ENCODE data around the gene PRR15.
A peak's percentile ranks its signal among the peaks of the same experiment; 100 is the strongest.
"Not testable (repeated sequence)": the region's sequence is repeated elsewhere in the genome, so short reads cannot be mapped to it uniquely, and the experiment has no call there.

PRR15 gene, protein sequence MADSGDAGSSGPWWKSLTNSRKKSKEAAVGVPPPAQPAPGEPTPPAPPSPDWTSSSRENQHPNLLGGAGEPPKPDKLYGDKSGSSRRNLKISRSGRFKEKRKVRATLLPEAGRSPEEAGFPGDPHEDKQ

DNA sequence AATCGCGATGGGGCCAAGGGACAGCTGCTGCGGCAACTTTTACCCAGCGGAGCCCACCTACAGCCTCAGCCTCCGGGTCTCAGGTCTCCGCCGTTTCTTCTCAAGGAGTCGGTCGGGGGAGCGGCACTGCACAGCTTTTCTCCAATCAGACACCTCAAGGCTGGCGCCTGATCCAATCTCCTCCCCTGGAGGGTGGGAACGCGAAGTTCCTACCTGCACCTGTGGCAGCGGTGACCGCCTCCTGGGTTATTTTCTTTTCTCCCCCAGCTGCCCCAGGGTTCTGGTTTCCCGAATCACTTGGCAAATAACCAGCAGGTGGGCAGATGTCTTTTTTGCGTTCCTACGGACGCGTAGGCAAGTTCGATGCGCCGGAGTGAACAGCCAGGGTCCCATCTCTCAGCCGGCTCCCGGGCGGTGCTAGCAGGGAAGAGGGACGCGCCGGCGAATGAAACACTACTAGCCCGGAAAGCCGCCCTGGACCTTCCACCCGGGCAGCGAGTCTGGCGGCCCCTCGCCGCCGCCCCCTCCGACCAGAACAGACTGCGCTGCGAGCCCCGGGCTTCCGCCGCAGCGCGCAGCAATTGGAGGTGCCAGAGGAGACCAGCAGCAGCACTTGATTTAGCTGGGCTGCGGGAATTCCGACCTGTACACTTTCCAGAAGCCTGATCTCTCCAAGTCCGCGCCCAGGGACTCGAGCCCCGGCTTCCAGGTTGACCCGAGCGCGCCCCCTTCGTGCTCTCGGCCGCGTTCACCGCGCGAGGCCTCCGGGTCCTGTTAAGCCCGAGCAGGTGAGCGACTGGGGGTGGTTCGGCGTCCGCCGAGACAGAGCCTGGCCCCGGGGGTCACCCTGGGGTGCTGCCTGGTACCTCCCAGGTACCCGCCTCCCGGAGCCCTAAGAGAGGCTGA is at the start of gene PRR15:
TSS of gene PRR15 (plus strand) at position 246 of the 906 bp plus-strand sequence. CDS start 2,495 bp downstream, outside the sequence.
- DNase-seq, result peak; percentile 82

DNA sequence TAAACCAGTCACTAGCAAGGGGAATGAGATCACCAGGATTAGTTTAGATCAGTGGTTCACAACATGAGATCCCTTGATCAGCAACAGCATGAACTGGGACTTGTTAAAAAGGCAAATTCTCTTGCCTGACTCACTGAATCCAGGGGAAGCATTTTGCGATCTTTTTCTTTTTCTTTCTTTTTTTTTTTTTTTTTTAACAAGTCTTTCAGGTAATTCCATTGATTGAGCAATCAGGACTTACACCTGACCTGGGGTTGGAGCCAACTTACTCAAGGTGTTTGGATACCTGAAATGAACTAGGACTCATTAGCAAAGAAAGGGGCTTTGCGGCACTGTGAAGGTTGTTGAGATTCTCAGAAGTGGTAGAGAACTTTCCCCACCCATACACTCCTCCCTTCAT is 47.1 kb upstream of the PRR15 start:
- DNase-seq, result no peak

DNA sequence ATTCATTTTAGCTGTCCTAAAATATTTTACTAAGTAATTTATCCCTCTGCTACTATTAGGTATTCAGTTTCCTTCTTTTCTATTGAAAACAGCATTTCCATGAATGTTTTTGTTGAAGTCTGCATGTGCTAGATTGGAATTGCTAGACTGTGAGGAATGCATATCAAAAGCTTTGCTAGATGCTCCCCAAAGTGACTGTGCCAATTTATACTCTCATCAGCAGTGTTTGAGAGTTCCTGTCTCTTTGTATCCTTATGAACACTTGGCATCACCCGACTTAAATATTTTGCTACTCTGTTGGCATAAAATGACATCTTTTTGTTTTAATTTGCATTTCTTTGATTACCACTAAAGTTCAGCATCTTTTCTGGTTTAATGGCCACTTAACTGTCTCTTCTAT is 45.0 kb upstream of the PRR15 start:
- DNase-seq, result no peak

DNA sequence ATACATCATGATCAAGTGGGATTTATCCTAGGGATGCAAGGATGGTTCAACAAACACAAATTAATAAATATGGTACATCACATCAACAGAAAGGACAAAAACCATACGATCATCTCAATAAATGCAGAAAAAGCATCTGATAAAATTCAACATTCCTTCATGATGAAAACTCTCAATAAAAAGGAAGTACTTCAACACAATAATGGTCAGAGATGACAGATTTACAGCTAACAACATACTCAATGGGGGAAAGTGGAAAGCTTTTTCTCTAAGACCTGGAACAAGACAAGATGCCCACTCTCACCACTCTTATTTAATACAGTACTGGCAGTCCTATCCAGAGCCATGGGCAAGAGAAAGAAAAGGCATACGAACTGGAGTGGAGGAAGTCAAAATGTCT is 39.9 kb upstream of the PRR15 start:
- DNase-seq, result no peak

DNA sequence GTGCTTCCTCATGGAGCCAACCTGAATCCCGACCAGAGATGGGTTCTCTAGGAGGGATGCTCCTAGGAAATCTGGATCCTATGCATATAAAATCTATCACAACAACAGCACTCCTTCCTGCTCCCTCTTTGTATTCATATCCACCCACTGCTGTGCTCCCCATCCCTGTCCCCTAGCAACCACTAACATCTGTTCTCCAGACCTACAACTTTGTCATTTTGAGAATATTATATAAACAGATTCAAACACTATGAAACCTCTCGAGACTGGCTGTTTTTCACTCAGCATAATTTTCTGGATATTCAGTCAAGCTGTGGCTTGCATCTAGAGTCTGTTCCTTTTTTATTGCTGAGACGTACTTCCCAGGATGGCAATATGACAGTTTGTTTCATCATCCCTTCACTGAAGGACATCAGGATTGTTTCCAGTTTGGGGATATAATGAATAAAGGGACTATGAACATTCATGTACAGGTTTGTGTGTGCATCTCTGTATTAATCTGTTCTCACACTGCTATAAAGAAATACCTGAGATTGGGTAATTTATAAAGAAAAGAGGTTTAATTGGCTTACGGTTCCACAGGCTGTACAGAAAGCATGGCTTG is 36.0 kb upstream of the PRR15 start:
- DNase-seq, result no peak

DNA sequence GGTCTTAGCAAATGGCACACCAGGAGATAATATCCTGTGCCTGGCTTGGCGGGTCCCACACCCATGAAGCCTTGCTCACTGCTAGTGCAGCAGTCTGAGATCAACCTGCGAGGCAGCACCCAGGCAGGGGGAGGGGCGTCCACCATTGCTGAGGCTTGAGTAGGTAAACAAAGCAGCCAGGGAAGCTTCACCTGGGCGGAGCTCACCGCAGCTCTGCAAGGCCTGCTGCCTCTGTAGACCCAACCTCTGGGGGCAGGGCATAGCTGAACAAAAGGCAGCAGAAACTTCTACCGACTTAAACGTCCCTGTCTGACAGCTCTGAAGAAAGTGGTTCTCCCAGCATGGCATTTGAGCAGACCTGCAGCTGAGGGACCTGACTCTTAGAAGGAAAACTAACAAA is 35.1 kb upstream of the PRR15 start:
- DNase-seq, result not testable (repeated sequence)

DNA sequence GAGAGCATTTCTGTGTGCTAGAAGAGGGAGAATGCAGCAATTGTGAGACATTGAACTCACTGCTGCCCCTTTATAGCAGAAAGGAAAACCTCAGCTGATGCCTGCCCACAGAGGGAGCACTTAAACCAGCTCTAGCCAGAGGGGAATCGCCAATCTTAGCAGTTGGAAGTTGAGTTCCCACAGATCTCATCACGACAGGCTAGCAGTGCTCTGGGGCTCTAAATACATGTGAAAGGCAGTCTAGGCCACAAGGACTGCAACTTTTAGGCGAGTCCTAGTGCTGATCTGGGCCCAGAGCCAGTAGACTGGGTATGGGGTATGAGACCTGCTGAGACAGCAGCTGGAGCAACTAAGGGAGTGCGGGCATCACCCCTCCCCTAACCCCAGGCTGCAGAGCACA is 25.2 kb upstream of the PRR15 start:
- DNase-seq, result no peak

DNA sequence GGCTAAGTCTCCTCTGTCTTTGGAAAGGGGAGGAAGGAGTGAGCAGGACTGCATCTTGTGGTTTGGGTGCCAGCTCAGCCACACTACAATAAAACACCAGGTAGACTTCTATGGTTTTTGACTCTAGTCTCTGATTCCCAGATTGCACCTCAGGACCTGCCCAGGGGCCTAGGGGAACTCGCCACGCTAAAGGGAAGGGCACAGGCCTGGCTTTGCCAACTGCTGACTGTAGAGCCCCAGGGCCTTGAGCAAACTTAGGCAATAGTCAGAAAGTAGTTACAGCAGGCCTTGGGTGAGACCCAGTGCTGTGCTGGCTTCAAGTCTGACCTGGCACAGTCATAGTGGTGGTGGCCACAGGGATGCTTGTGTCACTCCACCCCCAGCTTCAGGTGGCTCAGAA is 24.2 kb upstream of the PRR15 start:
- no peak for DNase-seq

DNA sequence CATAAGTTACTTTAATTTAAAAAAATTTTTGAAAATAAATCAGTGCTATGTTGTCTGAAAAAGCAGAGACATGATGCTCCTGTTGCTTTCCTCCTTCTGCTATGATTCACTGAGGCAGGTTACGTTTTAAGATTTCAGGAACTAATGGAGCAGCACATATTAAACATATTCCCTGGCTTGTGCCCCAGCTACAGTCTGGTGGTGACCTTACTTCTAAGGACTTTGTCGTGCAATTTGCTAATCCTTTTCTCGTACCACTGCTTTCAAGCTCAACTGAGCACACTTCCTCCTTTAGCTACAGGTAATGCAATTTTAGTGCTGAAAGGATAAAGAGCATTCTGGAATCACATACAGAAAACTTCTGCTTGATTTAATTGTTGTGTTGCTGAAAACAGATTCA is 16.2 kb upstream of the PRR15 start:
- DNase-seq, result no peak

DNA sequence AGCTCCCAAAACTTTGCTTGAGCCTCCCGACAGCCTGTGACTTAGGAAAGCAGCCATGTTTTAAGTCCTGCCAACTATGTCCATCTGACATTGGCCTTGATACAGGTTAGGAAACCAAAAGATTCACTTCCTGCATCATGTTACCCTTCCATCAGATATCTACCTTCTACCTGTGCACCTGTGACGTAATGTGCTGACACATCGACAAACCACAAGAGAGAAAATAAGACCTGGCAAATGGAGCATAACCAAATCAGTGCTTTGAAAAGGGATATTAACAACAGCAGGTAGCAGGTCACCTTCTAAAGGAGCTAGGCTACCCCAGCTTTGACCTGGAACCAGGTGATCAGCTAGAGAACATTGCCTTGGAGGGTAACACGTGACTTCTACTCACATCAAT is 14.8 kb upstream of the PRR15 start:
- DNase-seq, result no peak

DNA sequence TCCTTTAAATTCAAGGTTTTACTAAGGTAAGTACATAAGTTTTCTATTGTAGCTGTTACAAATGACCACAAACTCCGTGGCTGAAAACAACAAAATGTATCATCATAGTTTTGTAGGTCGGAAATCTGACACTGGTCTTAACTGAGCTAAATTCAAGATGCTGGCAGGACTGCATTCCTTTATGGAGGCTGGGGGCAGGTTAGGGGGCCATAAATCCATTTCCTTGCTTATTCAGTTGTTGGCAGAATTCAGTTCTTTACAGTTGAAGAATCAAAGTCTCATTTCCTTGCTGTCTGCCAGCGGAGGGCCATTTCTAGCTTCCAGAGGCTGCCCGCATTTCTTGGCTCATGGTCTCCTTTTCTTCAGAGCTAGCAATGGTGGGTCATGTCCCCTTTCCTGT is 11.2 kb upstream of the PRR15 start:
- no peak for DNase-seq

DNA sequence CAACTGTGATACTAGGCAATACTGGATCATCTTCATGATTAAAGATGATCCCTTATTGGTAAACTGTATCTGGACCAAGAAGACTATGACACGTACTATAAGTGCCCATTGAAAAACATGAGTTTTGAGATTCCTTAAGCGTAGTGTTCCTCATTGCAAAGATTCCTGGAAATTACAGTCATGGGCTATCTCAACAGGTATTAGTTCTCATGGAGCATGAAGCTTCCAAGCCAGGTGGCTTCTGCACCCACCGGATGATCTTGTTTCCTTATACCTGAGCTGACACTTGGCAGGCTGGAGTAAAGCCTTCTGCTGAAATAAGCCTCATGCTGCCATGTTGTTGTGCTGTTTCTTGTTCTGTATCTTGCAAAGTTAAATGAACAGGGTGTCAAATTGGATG is 8.6 kb upstream of the PRR15 start:
- no peak for DNase-seq

DNA sequence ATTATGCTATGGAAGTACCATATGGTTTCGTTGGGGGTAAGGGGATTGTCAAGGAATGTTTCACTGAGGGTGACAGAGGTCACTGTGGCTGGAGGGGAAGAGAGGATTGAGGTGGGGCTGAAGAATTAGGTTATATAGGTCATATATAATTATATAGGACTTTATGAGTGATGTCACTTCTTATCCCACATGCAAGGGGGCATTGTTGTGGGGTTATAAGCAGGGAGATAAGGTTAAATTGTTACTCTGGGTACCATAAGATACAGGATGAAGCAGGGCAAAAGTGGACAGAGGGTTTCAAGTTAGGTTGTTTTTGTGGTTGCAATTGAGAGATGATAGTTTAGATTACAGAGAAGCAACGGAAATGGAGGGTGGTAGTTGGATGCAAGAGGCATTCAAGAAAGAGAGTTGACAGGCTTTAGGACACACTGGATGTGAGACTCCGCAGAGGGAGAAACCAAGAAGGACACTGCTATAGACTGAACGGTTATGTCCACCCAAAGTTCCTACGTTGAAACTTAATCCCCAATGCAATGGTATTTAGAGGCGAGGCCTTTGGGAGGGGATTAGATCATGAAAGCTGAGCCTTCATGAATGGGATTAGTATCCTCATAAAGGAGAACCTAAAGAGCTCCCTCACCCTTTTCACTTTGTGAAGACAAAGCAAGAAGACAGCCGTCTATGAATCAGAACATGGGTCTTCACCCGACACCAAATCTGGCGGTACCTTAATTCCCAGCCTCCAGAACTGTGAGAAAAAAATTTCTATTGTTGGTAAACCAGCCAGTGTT is 7.0 kb upstream of the PRR15 start:
- no peak for DNase-seq

DNA sequence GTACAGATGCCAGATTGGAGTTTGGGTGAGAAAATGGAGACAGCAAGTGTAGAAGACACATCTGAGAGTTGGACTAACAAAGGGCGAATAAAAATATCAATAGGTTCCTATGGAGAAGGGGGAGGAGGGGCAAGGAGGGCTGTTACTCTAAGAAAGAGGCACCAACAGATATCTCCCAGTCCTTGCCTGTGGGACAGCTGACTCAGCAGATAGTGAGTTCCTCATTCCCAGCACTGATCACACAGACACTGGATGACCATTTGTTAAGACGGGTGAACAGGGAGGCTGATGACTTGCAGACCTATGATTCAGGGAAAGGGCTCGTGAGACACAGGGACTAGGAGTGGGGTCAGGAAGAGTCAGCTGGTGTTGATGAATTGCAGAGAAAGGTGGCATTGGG is 5.7 kb upstream of the PRR15 start:
- DNase-seq, result no peak

DNA sequence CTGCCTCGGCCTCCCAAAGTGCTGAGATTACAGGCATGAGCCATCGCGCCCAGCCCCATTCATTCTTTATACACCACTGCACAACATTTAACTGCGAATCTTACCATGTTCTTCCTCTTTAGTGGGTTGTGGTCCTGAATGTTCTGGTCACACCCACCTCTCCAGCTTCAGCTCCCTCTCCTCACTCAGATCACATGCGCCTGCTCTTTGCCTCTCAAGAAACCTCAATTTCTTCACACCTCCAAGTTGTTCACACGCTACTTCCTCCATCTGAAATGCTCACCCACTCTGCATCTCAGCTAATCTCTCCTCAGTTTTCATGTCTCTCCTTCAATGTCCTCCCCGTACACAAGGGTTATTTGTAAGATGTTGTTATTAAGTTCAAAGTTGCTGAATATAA is 2.4 kb upstream of the PRR15 start:
- no peak for DNase-seq

DNA sequence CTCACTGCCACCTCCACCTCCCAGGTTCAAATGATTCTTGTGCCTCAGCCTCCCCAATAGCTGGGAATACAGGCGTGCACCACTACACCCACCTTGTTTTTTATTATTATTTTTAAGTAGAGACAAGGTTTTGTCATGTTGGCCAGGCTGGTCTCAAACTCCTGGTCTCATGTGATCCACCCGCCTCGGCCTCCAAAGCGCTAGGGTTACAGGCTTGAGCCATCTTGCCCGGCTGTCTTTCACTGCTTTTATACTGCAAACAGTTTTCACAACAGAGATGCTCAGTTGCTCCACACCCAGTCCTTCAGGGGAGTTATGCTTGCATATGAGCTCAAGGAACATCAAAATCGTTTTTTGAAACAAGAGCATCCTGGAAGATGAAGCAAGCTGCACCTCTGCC is 1.3 kb upstream of the PRR15 start:
- DNase-seq, result no peak

DNA sequence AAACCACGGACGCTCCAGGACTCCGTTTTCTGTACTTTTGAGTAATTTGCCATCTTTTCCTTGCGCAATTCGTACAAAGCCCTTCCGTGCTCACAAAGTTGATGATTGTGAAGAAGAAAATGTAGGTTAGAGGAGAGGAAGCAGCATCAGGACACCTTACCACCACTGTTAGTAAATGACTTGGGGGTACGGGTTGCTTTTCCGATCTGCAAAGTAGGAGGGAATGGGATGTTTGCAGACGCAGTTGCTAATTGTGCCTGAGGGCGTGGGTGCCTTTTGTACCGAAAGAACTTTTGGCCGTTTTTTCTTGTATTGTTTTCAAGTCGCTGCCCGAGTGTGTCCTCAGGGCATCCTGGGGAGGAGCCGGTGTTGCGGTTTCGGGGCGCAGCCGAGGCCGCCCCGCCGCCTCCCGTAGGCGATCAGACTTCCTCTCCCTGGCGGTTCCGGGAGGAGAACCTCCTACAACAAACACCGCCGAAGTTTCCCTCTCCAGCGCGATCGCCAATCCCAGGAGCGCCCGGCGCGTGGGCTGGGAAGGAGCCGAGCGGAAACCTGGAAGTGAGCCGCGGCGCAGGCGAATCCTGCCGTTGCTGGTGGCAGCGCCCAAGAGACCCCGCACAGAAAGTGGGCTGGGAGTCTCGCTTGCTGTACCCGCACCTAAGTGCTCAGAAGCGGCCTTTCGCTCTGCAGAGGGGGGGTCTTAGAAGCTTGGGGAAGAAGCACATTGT is 1.0 kb downstream of the PRR15 start:
- peak; percentile 95 for DNase-seq

DNA sequence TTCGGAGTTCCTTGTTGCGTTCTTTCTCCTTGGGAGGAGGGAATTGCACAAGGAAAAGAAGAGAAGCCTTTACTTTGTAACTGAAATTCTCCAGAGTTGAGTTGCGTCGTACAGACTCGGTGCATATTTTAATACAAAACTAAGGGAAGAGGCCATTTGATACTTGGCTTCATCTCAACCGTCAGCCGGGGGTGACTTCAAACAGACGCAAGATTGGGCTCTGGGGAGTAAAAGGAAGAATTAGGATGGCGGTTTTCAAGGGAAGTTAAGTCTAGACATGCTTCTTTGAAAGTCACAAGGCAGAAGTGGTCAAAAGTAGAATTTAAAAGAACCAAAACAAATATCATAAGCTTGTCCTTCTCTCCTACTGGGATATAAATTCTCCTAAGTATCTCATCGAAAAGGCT is 1.6 kb downstream of the PRR15 start:
- DNase-seq, result no peak

DNA sequence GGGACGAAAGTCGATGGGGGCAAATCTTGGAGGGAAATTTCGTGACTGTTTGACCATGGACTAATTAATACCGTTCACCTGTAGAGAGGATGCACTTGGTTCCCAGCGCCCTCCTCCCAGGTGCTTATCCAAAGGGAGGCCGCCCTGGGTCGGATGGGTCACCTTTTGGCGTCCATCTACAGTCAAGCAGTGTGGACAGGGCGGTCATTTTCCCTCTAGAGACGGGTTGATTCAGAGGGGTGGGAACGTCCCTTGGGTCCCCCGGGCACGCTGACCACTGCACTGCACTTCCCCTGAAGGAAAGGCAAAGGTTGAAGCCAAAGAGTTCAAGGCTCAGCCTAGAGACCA is 2.0 kb downstream of the PRR15 start:
- no peak for DNase-seq

DNA sequence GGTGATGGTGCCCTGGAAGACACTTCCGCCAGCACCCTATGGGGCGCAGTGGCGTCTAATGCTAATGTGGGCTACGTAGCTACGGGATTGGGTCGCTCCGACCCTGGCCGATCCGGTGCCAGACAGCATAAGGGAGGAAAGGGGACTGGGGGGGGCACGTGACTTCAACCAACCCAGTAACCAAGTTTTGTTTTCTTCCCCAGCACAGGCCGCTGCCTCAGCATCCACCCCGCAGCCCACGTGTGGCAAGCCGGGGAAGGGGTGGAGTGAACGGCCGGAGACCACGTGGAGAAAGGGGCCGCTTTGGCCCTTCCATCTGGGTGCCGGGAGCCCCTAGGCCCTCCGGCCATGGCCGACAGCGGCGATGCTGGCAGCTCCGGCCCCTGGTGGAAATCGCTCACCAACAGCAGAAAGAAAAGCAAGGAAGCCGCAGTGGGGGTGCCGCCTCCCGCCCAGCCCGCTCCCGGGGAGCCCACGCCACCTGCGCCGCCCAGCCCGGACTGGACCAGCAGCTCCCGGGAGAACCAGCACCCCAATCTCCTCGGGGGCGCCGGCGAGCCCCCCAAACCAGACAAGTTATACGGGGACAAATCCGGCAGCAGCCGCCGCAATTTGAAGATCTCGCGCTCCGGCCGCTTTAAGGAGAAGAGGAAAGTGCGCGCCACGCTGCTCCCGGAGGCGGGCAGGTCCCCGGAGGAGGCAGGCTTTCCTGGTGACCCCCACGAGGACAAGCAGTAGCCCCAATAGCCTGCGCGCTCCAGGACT is 2.5 kb downstream of the PRR15 start:
- no peak for DNase-seq

DNA sequence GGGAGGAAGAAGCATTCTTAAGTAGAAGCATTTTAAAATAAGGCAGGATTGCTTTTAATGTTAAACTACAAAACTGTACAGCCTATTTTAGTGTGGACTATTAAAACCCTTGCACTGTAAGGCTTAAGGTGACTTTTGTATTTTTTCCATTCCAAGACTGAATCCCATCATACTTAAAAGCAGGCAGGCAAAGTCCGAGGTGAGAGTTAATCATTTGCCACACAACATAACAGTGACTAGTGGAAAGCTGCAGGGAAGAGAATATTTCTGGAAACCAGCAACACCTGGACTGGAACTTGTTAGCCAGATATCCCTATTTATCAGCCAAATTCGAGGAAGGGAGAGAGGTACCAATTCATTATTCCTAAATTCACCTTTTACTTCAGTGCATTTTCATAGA is 3.5 kb downstream of the PRR15 start:
- DNase-seq, result no peak

DNA sequence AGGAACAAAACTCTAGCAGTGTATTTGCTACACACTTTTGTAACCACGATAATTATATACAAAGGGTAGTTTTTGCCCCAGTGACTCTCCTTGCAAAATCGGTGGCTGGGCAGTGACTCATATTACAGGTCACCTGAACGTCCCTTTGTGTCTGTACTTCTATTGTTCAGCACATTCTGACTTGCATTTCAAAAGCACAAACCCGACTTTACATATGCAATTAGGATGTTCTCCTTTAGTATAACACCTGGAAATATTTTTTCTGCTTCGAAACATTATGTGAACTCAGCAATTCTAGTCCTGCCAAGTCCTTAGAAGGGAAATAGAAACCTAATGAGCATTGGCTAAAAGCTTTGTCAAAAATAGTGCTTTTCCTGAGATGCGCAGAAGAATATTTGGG is 6.0 kb downstream of the PRR15 start:
- no peak for DNase-seq

Measured in NCI-H226 (cell line).